HFF-Myc (cell line): Measurements from ENCODE around the gene EIPR1.

Experiments used
- DNase-seq: peaks from one replicate; pipeline ENCODE4 v3.0.0-alpha.2; 2011; ENCODE audit warnings: low read depth; ENCODE audit errors: extremely low read depth
- H3K4me3 ChIP-seq: replicated peaks from 2 replicates; pipeline ENCODE4 v1.5.1; 2011; ENCODE audit warnings: low read depth, mild to moderate bottlenecking, control low read depth, low read length
- CTCF ChIP-seq: IDR thresholded peaks from 2 replicates; pipeline ENCODE4 v1.5.1; 2012; ENCODE audit warnings: mild to moderate bottlenecking, low read depth, low read length, control low read depth; ENCODE audit errors: missing control alignments

Gene EIPR1

GRCh38 chr2:3163401-3163800 is 214.2 kb downstream of the EIPR1 start:
- no peak overlapping the region for H3K4me3 ChIP-seq
- DNase-seq: no peak
- no peak for TF ChIP-seq CTCF

- no peak for DNase-seq
- TF ChIP-seq CTCF: no peak
- no peak overlapping the region for H3K4me3 ChIP-seq
Measured at GRCh38 chr2:3162442-3163077, 215.1 kb downstream of the EIPR1 start.

GRCh38 chr2:3160751-3161330 is 216.8 kb downstream of the EIPR1 start:
- no peak for DNase-seq
- no peak for TF ChIP-seq CTCF
- no peak overlapping the region for H3K4me3 ChIP-seq

GRCh38 chr2:3159782-3160545 is 217.7 kb downstream of the EIPR1 start:
- TF ChIP-seq CTCF: no peak
- H3K4me3 ChIP-seq: no peak overlapping the region
- DNase-seq: no peak

- no peak overlapping the region for H3K4me3 ChIP-seq
- no peak for TF ChIP-seq CTCF
Measured at GRCh38 chr2:3154700-3155099, 222.9 kb downstream of the EIPR1 start.

GRCh38 chr2:3154146-3154545 is 223.5 kb downstream of the EIPR1 start:
- no peak for TF ChIP-seq CTCF
- no peak for DNase-seq
- no peak overlapping the region for H3K4me3 ChIP-seq

More at GRCh38 chr2:3154700-3155099, 222.9 kb downstream of the EIPR1 start:
- no peak for DNase-seq
